ENCODE data around the gene SYNJ2. TPM values are rescaled to one million over a fixed set of nuclear protein-coding genes. Genes with fewer than 3 reads are reported as not detected.
A peak's percentile ranks its signal among the peaks of the same experiment; 100 is the strongest.

SYNJ2 gene
- total and polyA plus RNA-seq, 2 experiments from 2014 or later = 2.8 to 5.6 TPM

- H3K27ac ChIP-seq (ENCODE audit: low read depth) = no peak overlapping the region
- no peaks in the 10 kb centered on the region; the same call in none of the 2 replicates for H3K4me1 ChIP-seq (ENCODE audit: insufficient read depth)
- H3K36me3 Mint-ChIP-seq (ENCODE audit: low read depth) = peaks cover 19% of the 10 kb centered on the region
- no peak overlapping the region for H3K4me3 Mint-ChIP-seq
- no peaks in the 10 kb centered on the region for H4K20me1 ChIP-seq (replicated peaks; ENCODE audit: insufficient read depth)
- no peak overlapping the region for H3K4me3 ChIP-seq
- H3K27me3 ChIP-seq (ENCODE audit: insufficient read depth) = no peaks in the 10 kb centered on the region
- no peak for TF ChIP-seq ETS1 (IDR thresholded peaks at IDR 0.05)
- TF ChIP-seq EZH2phosphoT487 (IDR thresholded peaks at IDR 0.05; ENCODE audit: unreplicated experiment) = no peak
- no peak for TF ChIP-seq NANOG (IDR thresholded peaks at IDR 0.05; ENCODE audit: borderline replicate concordance)
- TF ChIP-seq JUNB (IDR thresholded peaks at IDR 0.05; ENCODE audit: unreplicated experiment) = no peak
- no peak for TF ChIP-seq EZH2 (IDR thresholded peaks at IDR 0.05; ENCODE audit: low read depth, unreplicated experiment)
- TF ChIP-seq CREB1 (CRISPR knock-in tag; IDR thresholded peaks at IDR 0.05; ENCODE audit: low read depth) = no peak
- no peak for TF ChIP-seq CTCF (conservative IDR thresholded peaks at IDR 0.05; ENCODE audit: low read depth in 2 of 2)
- TF ChIP-seq ZNF114 (CRISPR knock-in tag; IDR thresholded peaks at IDR 0.05) = no peak
- no peak for TF ChIP-seq REST (IDR thresholded peaks at IDR 0.05; ENCODE audit: unreplicated experiment)
- no peak for TF ChIP-seq POLR2AphosphoS5 (IDR thresholded peaks at IDR 0.05; ENCODE audit: low read depth)
- no peak for TF ChIP-seq ZNF462 (CRISPR knock-in tag; IDR thresholded peaks at IDR 0.05)
- TF ChIP-seq STAT1 (IDR thresholded peaks at IDR 0.05; ENCODE audit: unreplicated experiment) = no peak
- no peak for TF ChIP-seq ZNF331 (CRISPR knock-in tag; IDR thresholded peaks at IDR 0.05; ENCODE audit: low read depth)
- H3K4me1 Mint-ChIP-seq = peaks cover 16% of the 10 kb centered on the region
- peak overlapping the region; percentile 81 for H2AFZ ChIP-seq
- ATAC-seq (no peak), DNase-seq (ENCODE audit: low spot score) (no peak)
- H3K27me3 Mint-ChIP-seq (ENCODE audit: insufficient read depth, low read depth, poor library complexity) = peaks cover 10% of the 10 kb centered on the region
- no peaks in the 10 kb centered on the region for H3K79me2 ChIP-seq (replicated peaks; ENCODE audit: insufficient read depth)
- no peaks in the 10 kb centered on the region for H3K9me2 ChIP-seq (ENCODE audit: insufficient read depth)
- H3F3A ChIP-seq (replicated peaks; ENCODE audit: low read depth) = no peaks in the 10 kb centered on the region
- no peak overlapping the region for H3K27ac Mint-ChIP-seq
- no peak overlapping the region for H3K4me2 ChIP-seq
- H3K9me3 Mint-ChIP-seq = peaks cover 25% of the 10 kb centered on the region
- H3K36me3 ChIP-seq (ENCODE audit: insufficient read depth) = no peaks in the 10 kb centered on the region
These were observed 18.9 kb upstream of the SYNJ2 start for GRCh38 chr6:157962601-157963302.

All from GM23338 (cell line).